ENCODE results near the gene PALB2.

PALB2 gene

DNA sequence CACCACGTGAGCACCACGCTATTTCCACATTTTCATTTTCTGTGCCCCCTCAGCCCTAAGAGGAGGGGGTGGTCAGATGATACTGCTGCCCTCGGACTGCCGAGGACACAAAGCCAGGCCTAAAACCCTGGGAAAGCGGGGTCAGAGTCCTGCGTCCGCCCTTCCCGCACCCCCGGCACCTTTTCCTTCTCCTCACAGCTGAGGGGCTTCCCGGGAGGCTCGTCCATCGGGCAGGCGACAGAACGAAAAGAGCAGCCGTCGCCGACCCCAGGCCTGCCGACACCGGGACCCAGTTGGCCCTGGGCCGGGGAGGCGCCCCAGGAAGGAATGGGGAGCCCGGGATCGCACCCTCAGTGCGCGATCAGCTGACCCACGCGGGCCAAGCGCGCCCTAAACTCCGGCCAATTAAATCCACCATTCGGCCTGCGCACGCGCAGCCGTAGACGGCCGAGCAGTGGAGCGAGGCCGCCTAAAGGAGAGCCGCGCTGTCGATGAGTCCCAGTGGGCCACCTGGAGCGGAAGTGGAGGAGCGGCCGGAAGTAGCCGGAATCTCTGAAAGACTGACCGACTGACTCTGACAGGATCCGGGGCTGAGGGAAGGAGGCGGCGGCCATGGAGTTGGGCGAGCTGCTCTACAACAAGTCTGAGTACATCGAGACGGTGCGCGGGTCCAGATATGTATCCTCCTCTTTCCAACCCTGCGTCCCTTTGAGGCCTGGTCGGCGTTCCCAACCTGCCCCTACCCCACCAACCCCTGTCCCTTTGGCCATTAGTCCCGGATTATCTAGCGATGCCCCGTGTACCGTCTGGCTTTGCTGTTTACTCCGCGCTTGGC lies at the start of gene PALB2, which contains the start of gene DCTN5:
PALB2 (minus strand) TSS at position 380 of the 835 bp plus-strand sequence; CDS start at position 227, 153 bp downstream.
DCTN5 (plus strand) TSS at position 536 of the 835 bp plus-strand sequence; CDS start at position 613, 77 bp downstream.
- peak; percentile 79 for DNase-seq

DNA sequence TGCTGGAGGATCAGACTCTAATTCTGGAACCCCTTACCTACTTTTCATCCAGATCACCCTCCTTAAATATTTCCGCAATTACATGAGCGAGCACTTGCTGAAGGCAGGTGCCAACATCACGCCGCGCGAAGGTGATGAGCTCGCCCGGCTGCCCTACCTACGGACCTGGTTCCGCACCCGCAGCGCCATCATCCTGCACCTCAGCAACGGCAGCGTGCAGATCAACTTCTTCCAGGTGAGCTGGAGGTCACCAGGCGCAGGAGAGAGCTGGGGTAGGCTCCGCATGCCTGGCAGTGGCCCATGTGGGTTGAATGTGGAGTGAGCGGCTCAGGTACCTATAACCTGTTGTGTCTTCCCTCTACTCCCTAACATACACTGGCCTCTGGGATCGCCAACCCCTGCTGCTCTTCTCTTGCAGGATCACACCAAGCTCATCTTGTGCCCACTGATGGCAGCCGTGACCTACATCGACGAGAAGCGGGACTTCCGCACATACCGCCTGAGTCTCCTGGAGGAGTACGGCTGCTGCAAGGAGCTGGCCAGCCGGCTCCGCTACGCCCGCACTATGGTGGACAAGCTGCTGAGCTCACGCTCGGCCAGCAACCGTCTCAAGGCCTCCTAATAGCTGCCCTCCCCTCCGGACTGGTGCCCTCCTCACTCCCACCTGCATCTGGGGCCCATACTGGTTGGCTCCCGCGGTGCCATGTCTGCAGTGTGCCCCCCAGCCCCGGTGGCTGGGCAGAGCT lies 48.5 kb upstream of the PALB2 start:
- DNase-seq: no peak

DNA sequence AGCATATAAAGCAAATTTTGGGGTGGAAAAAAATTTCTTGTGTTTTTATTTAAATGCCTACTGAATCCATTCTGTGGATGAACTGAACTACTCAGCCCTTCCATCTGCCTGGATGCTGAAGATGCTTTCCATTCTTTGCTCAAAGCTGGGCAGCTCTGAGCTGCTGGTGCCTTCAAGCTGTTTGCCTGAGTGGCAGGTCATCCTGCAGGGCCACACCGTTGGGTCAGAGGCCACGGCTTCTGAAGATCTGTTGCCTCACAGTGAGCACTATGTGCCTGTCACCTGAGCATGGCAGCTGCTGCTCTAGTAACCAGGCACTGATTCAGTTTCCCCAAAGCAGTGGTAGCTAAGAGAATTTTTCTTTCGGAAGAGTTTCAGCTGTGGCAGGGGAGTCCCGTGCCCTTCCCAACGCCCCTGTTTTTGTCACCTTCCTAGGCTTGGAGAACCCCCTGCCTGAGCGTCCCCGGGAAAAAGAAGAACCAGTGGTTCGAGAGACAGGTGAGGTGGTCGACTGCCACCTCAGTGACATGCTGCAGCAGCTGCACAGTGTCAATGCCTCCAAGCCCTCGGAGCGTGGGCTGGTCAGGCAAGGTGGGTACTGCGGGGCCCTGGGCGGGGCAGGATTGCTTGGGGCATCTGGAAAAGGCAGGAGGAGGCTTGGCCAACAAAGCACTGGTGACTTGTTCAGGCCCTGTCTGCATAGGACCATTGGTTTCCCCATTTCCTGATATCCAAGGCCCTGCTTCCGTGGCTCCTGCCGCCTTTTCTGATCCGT lies 46.1 kb upstream of the PALB2 start:
- no peak for DNase-seq

DNA sequence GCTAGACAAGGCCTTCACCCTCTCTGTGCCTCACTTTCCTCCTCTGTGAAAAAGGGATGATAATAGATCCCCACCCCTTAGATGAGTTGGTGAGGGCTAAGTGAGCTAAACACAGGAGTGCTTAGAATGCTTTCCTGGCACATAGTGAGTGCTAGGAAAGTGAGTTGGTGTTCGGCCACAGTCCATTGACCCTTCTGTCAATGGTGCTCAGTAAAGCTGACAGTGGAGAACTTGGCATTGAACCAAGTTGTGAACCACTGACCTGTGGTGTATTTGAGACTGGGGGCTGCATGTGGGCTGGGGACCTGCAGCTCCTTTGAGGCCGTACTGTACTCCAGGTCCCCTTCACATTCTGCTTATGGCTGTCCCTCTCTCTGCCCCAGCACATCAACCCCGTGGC lies 42.4 kb upstream of the PALB2 start:
- no peak for DNase-seq

DNA sequence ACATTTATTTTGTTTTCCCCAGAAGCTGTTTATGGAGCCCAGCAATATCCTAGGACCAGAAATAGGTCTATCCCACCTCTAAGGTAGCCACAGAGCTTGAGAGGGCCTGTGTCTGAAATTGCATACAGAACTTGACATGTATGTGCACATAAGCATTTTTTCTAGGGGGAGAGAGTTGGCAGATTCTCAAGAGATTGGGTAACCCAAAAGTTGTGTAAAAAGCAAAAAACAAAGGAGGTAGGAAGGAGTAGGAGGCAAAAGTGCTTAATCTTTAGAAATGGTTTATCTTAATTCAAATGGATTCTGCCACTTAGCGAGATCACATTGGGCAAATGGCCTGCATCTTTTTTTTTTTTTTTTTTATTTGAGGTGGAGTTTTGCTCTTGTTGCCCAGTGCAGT lies 41.1 kb upstream of the PALB2 start:
- DNase-seq: no peak

DNA sequence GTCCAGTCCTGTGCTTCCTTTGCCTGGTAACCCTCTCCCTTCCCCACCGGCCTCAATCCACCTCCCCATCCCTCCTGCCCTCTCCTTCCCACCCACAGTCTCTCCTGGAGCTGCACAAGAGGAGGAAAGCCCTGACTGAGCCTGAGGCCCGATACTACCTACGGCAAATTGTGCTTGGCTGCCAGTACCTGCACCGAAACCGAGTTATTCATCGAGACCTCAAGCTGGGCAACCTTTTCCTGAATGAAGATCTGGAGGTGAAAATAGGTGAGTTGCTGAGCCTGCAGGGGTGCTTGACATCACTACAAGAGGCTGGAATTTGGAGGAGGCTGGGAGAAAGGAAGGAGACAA lies 38.9 kb upstream of the PALB2 start:
- no peak for DNase-seq

DNA sequence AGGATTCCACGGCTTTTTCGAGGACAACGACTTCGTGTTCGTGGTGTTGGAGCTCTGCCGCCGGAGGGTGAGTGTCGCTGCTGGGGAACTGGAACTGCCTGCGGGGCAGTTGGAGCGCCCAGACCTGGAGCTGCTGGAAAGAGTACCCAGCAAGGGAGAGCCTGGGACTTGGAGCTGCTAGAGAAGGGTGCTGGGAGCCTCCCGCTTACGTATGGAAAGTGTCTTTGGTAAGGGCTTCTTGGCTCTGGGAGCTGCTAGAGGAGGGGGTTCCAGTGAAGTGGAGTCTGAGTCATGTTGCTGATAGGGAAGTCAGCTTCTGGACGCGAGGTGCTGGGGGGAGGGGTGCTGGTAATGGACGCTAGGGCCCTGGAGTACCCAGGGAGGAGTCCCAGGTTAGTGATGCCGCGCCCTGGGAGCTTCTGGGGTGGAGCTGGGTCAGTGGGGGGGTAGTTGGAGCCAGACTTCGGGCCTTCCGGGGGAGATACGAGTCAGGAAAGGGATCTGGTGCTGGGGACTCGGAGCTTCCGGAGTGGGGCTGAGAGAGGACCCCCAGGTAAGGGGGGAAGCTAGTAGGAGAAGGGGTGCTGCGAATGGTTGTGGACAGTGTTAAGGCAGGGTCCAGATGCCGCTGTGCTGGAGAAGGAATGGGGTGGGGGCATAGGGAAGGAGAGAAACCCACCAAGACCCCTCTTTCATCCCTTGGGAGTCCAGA lies 38.3 kb upstream of the PALB2 start:
- no peak for DNase-seq

DNA sequence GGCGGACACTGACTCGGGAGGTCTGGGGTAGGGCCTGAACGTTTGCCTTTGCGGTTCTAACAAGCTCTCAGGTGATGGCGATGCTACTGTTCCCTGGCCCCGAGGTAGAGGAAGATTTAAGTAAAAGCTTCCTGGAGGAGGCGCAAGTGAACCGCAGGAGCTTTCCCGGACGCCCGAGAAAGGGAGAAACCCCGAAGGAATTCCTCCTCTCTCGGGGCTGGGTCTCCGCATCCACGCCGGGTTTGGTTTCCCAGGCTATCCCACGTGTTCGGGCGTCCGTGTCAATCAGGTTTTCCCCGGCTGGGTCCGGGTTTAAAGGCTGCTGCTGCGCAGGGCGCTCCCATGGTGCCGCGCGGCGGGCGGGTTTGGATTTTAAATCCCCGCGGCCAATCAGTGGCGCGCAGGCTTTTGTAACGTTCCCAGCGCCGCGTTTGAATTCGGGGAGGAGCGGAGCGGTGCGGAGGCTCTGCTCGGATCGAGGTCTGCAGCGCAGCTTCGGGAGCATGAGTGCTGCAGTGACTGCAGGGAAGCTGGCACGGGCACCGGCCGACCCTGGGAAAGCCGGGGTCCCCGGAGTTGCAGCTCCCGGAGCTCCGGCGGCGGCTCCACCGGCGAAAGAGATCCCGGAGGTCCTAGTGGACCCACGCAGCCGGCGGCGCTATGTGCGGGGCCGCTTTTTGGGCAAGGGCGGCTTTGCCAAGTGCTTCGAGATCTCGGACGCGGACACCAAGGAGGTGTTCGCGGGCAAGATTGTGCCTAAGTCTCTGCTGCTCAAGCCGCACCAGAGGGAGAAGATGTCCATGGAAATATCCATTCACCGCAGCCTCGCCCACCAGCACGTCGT lies 37.5 kb upstream of the PALB2 start, which contains the start of gene PLK1:
PLK1 (plus strand) TSS at position 460 of the 844 bp plus-strand sequence; CDS start at position 504, 44 bp downstream.
- peak; percentile 53 for DNase-seq

DNA sequence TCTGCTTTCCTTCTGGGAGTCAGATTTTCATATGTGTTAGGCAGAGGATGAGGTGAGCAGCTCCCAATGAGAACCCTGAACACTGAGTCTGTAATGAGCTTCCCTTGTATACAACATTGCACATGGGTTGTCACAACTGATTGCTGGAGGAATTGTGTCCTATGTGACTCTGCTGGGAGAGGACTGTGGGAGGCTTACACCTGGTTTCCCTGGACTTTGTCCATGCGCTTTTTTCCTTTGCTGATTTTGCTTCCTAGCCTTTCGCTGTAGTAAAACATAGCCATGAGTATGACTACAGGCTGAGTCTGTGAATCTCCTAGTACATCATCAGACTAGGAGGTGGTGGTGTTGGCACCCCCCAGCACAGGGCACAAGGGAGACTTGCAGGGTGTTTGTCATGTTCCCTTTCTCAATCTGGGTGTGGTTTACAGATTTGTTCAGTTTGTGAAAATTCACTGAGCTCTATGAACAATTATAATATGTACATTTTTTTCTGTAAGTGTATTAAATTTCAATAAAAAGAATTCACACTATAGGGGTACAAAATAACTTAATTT lies 35.9 kb upstream of the PALB2 start:
- no peak for DNase-seq

DNA sequence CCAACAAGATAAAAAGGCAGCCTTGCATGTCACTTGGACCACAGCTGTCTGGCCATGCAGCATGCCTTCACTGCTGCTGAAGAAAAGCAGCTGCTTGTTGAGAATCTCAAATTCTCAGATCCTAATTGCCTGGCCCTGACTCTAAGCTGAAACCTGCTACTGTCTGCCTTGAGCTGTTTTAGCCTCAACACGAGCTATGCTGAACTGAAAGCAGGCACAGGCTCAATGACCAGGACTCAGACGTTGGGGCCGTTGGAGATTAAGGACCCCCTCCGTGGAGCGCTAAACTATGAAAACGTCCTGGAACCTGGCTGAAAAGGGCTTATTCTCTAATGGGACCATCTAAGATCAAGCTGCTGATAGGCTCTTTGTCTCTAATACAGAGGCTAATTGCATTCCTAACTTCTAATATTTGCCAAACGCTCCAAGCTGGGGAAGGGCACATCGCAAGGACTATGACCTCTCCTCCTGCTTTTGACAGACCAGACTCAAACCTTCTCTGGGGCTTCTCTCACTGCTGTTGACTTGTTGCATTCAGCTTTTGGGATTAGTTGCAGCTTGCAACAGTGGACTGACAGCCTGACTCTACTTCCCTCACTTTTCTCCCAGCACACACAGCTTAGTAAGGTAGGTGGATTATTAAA lies 33.0 kb upstream of the PALB2 start:
- no peak for DNase-seq

DNA sequence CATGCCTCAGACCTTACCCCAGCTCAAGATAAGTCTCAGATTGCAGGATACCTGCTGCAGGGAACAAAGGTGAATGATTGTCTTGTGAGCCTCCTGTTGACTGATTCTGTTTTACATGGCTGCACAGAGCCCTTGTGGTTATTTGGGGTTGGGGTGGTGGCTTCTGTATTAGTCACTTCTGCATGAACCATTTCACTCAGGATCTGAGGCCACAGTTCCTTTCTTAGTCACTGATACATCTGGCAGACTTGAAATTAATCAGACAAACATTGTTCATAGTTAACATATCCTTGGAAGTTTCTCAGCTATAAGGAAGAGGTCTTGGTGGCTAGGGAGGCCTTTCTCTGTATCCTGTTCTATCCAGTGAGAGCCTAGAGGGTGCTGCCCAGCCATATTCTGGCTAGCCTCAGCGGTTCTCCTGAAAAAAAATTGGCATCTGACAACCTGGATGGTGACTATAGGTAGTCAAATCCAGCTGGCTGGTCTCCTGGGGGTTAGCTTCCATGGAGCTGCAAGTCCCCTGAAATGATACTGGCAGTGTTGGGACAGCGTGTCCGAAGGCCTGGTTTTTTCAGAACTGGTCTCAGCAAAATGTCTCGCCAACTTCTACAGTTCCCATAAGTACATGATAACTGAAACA lies 29.1 kb upstream of the PALB2 start:
- no peak for DNase-seq

DNA sequence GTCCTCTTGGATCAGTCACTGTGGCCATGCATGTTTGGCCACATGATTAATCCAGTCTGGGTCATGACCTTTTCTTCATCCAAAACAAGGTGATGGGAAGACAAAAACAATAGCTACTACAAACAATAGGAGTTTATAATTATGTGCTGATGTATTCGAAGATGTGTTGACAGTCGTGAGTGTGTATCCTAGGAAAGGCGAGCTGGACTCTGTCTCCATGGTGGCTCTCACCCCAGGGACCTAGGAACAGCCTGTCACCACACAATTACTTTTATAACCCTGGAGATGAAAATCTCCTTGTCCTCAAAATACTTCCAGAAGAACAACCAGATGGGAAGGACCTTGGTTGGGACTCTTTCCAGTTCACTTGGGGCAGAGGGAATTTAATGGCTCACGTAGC lies 27.8 kb upstream of the PALB2 start:
- DNase-seq: no peak

DNA sequence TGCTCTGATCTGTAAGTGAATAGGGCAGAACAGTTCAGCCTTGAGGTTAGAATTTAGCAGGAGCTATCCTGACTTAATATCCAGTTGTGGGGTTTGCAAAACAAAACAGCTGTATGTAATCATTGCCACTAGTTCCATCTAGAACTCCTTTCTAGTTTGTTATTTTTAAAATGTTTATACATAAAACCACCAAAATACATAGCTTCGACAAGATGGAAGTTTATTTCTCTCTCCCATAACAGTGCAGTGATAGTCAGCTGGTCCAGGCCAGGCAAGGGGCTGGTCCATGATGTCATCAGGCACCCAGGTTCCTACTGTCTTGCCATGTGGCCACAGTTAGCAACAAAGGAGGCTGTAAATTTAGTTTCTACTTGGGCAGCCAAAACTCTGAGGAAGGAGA lies 27.1 kb upstream of the PALB2 start:
- no peak for DNase-seq

DNA sequence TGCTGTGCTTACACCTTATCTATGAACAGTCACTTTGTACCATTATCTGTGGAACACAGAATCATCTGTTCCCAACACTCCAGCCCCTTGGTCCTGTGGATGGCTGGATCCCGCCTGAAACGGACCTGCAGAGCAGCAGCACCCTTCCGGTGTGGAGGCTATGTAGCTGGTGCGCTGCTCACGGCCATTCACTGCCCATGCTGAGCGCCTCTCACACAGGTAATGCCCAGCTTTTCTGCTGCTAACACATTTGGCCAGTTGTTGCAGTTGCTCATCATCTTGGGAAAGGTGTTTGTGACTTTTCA lies 26.2 kb upstream of the PALB2 start:
- no peak for DNase-seq

DNA sequence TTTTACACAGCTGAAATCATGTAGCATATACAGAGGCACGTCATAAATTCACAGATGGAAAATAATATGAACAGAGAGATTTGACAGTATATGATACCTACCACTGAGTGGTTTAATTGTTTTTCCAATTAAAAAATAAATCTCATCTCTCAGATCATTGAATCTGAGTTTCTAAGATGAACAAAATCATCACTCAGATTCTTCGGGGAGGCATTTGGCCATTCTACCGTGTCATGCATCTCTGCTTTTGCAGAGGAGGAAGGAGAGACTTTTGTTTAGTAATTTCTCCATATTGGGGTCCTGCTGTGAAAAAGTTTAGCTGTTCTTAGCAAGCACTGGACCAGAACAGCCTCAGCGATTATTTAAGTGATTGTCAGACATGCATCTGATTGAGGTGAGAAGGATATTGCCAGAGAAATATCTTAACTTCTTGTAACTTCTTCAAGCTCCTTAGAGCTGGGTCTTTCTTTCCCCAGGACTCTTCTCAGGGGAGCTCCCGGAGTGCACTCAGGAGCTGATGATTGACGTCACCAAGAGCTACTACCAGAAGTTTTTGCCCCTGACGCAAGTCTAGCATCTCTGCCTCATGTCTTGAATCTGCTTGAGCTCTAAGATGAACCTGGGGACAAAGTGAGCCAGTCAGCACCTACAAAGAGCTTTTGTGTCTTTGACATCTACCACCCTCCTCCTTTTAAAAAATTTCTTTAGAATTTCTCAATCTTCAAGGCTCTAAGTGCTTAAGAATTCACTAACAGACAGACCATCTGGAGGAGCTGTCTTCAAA lies 25.7 kb upstream of the PALB2 start:
- DNase-seq: no peak

DNA sequence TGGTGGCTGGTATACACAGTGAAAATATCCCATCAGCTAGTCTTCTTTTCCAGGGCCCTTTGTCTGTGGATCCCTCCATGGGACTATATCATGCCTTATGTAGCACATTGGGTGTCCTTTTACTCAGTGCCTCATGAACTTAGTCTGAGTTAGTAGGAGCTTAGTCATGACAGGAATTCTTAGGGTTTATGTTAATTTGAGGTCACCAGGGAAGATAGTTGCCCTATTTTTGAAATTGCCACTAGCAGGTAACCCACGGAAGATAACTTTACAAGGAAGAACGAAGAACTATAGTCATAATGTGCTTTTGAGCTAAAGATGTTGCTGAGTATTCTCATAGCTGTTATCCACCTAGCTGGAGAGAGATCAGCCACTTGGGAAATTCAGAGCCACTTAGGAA lies 22.8 kb upstream of the PALB2 start:
- no peak for DNase-seq

DNA sequence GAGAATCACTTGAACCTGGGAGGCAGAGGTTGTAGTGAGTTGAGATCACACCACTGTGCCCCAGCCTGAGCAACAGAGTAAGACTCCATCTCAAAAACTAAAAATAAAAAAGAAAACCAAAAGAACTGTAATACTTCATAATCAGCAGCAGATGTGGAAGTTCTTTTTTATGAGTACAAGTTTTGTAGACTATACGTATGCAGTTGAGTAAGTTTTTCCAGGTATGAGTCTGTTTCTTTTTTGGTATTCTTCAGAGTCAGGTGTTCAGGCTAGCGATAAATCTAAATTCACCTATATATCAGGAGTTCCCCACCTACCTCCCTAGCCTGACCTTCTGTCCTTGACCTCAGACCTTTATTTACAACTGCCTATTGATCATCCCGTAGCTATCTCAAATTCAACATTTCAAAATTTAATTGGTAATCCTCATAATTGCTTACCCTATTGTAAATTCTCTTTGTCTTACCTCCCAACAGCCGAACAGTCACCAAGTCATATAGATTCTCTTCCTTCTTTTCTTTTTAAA lies 10.9 kb upstream of the PALB2 start:
- DNase-seq: no peak

DNA sequence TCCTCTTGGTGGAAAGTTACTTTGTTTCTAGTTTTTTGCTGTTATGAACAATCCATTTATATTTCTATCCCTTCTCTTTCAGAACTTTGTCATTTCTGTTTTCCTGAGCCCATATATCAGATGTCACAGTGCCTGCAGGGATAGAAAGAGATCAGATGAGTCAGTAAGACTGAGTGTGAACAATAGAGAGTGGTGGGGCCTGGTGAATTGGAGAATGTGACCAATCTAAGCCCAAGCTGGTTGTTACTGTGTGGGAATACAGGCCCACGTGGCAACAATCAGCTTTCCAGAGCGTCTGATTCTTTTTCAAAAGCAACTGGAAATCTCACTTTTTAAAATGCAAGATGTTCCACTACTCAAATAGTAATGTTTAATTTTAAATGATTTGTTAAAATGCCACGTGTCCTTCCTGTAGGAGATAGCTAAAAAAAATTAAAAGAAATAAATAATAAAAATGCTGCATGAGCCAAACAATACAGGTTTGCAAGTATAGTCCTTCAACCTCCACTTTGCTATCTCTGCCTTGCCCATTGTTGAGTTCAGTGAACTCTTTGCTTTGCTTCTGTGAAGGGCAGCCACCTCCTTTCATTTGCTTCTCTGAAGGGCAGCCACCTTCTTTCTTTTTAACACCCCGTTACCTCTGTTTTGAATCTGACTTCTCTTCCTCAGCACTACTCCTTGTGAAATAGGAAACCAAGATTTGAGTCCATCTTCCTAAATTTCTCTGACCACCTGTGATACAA lies 9.7 kb upstream of the PALB2 start:
- DNase-seq: no peak
